H1 (cell line): Measurements from ENCODE around the gene C2orf81. TPM values are rescaled to one million over a fixed set of nuclear protein-coding genes. Genes with fewer than 3 reads are reported as not detected.
"Not testable (repeated sequence)": the region's sequence is repeated elsewhere in the genome, so short reads cannot be mapped to it uniquely, and the experiment has no call there.

Experiments used
- CTCF ChIA-PET: fragments of 300-600 bp; sonication (Branson Sonifier 250); formaldehyde crosslinking; loops from one replicate; lab custom pipeline; 2021; ENCODE audit not compliant: partially characterized antibody; lab: Charles Lee
- POLR2A ChIA-PET: fragments of 300-600 bp; sonication (Branson Sonifier 250); formaldehyde crosslinking; loops from one replicate; lab custom pipeline; 2021; ENCODE audit warnings: inconsistent platforms; ENCODE audit not compliant: partially characterized antibody; lab: Charles Lee
- DNase-seq, 2 experiments: peaks; one replicate each; pipeline versions ENCODE4 v3.0.0 to v3.0.0-alpha.2; 2010 to 2022; ENCODE audit warnings: low spot score in 2 of 2, low read depth in 1 of 2, mixed read lengths in 1 of 2
- FAIRE-seq: peaks from 2 replicates; lab custom pipeline; 2011; peaks lifted over from hg19 to GRCh38; lab: Jason Lieb, UNC
- H2AFZ ChIP-seq: 2 replicates; pipeline ENCODE4 v1.8.1; 2012; ENCODE audit warnings: low read length, inconsistent platforms
- H2AK5ac ChIP-seq: 2 replicates; pipeline ENCODE4 v1.6.1; 2013; ENCODE audit warnings: low read depth, low read length
- H2BK120ac ChIP-seq: replicated peaks from 2 replicates; pipeline ENCODE3; 2013; ENCODE audit warnings: low read depth, low read length, inconsistent platforms
- H2BK12ac ChIP-seq: 2 replicates; pipeline ENCODE4 v1.6.1; 2013; ENCODE audit warnings: low read depth, low read length
- H2BK15ac ChIP-seq: 2 replicates; pipeline ENCODE4 v1.6.1; 2013; ENCODE audit warnings: low read length
- H2BK20ac ChIP-seq: 2 replicates; pipeline ENCODE4 v1.6.1; 2013; ENCODE audit warnings: low read length
- H2BK5ac ChIP-seq: 2 replicates; pipeline ENCODE4 v1.6.1; 2013; ENCODE audit warnings: low read depth, low read length
- H3K14ac ChIP-seq: 2 replicates; pipeline ENCODE4 v1.6.1; 2013; ENCODE audit warnings: inconsistent platforms; ENCODE audit not compliant: insufficient read length
- H3K18ac ChIP-seq: 2 replicates; pipeline ENCODE4 v1.6.1; 2013; ENCODE audit warnings: low read length; ENCODE audit errors: extremely low read depth
- H3K23ac ChIP-seq: 2 replicates; pipeline ENCODE4 v1.6.1; 2013; ENCODE audit warnings: inconsistent platforms; ENCODE audit not compliant: insufficient read length
- H3K23me2 ChIP-seq: 2 replicates; pipeline ENCODE4 v1.6.1; 2013; ENCODE audit warnings: low read depth, low read length
- H3K27ac ChIP-seq: 2 replicates; pipeline ENCODE4 v1.6.1; 2011; ENCODE audit warnings: low read depth, low read length, inconsistent platforms
- H3K27me3 ChIP-seq, 4 experiments: replicated peaks in 1 of 4; 1 replicate in 1 of 4; 2 replicates in 3 of 4; pipeline versions ENCODE4 v1.6.1 to v1.8.1; 2011 to 2013; ENCODE audit warnings: low read length in 3 of 4, mild to moderate bottlenecking in 3 of 4, inconsistent platforms in 2 of 4, mixed read lengths in 2 of 4, moderate library complexity in 1 of 4; ENCODE audit not compliant: control insufficient read depth in 3 of 4, insufficient read depth in 3 of 4; ENCODE audit errors: extremely low read depth in 1 of 4
- H3K36me3 ChIP-seq, 4 experiments: 2 replicates each; pipeline versions ENCODE4 v1.6.1 to v1.8.1; 2011 to 2013; ENCODE audit warnings: mild to moderate bottlenecking in 4 of 4, low read length in 3 of 4, moderate library complexity in 2 of 4, control low read depth in 1 of 4, inconsistent platforms in 1 of 4; ENCODE audit not compliant: insufficient read depth in 4 of 4, control insufficient read depth in 2 of 4
- H3K4ac ChIP-seq: replicated peaks from 2 replicates; pipeline ENCODE3; 2013; ENCODE audit warnings: low read length, low read depth, mixed read lengths, inconsistent platforms; ENCODE audit not compliant: insufficient read length
- H3K4me1 ChIP-seq, 4 experiments: replicated peaks in 1 of 4; 1 replicate in 1 of 4; 2 replicates in 3 of 4; pipeline versions ENCODE4 v1.6.1 to v1.8.1; 2011 to 2013; ENCODE audit warnings: low read length in 3 of 4, inconsistent platforms in 2 of 4, mixed read lengths in 1 of 4; ENCODE audit not compliant: insufficient read depth in 4 of 4, control insufficient read depth in 3 of 4
- H3K4me2 ChIP-seq, 2 experiments: 2 replicates each; pipeline versions ENCODE4 v1.6.1 to v1.8.1; 2011 to 2013; ENCODE audit warnings: low read depth in 2 of 2, low read length in 2 of 2, control low read depth in 1 of 2, inconsistent platforms in 1 of 2, mild to moderate bottlenecking in 1 of 2; ENCODE audit not compliant: insufficient read depth in 1 of 2
- H3K4me3 ChIP-seq, 4 experiments: fragments of 200-600, 300-600 bp in 1 of 4; sonication (generic), shearing (Covaris generic), sonication (Bioruptor Twin) in 1 of 4; 2 replicates each; pipeline versions ENCODE4 v1.5.1 to v1.8.1; 2011 to 2016; ENCODE audit warnings: low read length in 4 of 4, low read depth in 3 of 4, control low read depth in 2 of 4, inconsistent platforms in 2 of 4, mild to moderate bottlenecking in 2 of 4, mixed read lengths in 1 of 4, moderate library complexity in 1 of 4; ENCODE audit not compliant: insufficient read depth in 2 of 4; ENCODE audit errors: extremely low read depth in 1 of 4
- H3K56ac ChIP-seq: replicated peaks from 2 replicates; pipeline ENCODE3; 2013; ENCODE audit warnings: low read depth, mild to moderate bottlenecking, mixed read lengths, low read length, inconsistent platforms; ENCODE audit not compliant: insufficient read length
- H3K79me1 ChIP-seq: 2 replicates; pipeline ENCODE4 v1.6.1; 2013; ENCODE audit warnings: low read depth, low read length, control low read depth
- H3K79me2 ChIP-seq, 2 experiments: 2 replicates each; pipeline versions ENCODE4 v1.6.1 to v1.8.1; 2012 to 2013; ENCODE audit warnings: low read length in 2 of 2, mild to moderate bottlenecking in 2 of 2, inconsistent platforms in 1 of 2; ENCODE audit not compliant: insufficient read depth in 2 of 2, control insufficient read depth in 1 of 2
- H3K9ac ChIP-seq, 4 experiments: replicated peaks in 1 of 4; 1 replicate in 1 of 4; 2 replicates in 3 of 4; pipeline versions ENCODE4 v1.6.1 to v1.8.1; 2011 to 2013; ENCODE audit warnings: low read depth in 3 of 4, low read length in 3 of 4, control low read depth in 2 of 4, mild to moderate bottlenecking in 2 of 4, moderate library complexity in 2 of 4, inconsistent platforms in 1 of 4; ENCODE audit errors: extremely low read depth in 1 of 4
- H3K9me3 ChIP-seq, 2 experiments: 2 replicates each; pipeline versions ENCODE4 v1.6.1 to v1.8.1; 2012 to 2013; ENCODE audit warnings: mild to moderate bottlenecking in 2 of 2, moderate library complexity in 2 of 2, control low read depth in 1 of 2, inconsistent platforms in 1 of 2, low read depth in 1 of 2, low read length in 1 of 2, mixed read lengths in 1 of 2; ENCODE audit not compliant: insufficient read depth in 2 of 2
- H4K20me1 ChIP-seq, 2 experiments: replicated peaks in 1 of 2; 2 replicates each; pipeline versions ENCODE3 to v1.8.1; 2011 to 2013; ENCODE audit warnings: inconsistent platforms in 2 of 2, low read length in 2 of 2, mild to moderate bottlenecking in 1 of 2; ENCODE audit not compliant: insufficient read depth in 2 of 2, control insufficient read depth in 1 of 2
- H4K5ac ChIP-seq: 2 replicates; pipeline ENCODE4 v1.6.1; 2013; ENCODE audit warnings: low read length, low read depth, mixed read lengths, inconsistent platforms; ENCODE audit not compliant: insufficient read length
- H4K8ac ChIP-seq: 2 replicates; pipeline ENCODE4 v1.8.0; 2013; ENCODE audit warnings: mild to moderate bottlenecking, moderate library complexity, low read length, inconsistent platforms; ENCODE audit not compliant: insufficient read depth; ENCODE audit errors: extremely low read depth
- H4K91ac ChIP-seq: replicated peaks from 2 replicates; pipeline ENCODE3; 2013; ENCODE audit warnings: low read length, mixed read lengths, inconsistent platforms; ENCODE audit not compliant: insufficient read length
- ATF2 ChIP-seq: IDR thresholded peaks from 2 replicates; pipeline ENCODE4 v1.6.1; 2012; ENCODE audit warnings: low read length, inconsistent platforms
- CHD1 ChIP-seq: IDR thresholded peaks from 2 replicates; pipeline ENCODE4 v1.6.1; 2012; ENCODE audit warnings: low read depth, low read length, improper control_type of control experiment
- SP2 ChIP-seq: IDR thresholded peaks from 2 replicates; pipeline ENCODE4 v1.6.1; 2012; ENCODE audit warnings: mild to moderate bottlenecking, low read length, inconsistent platforms
- WGBS, 2 experiments: shearing (Covaris generic) in 1 of 2; methylation state at CpG; one replicate each; pipeline versions ENCODE4 v1.1.6 to v1.1.7; 2013 to 2015; ENCODE audit warnings: low lambda C conversion rate in 2 of 2, mixed read lengths in 2 of 2, inconsistent platforms in 1 of 2, low coverage in 1 of 2, missing lambda C conversion rate in 1 of 2; ENCODE audit not compliant: insufficient replicate concordance in 2 of 2, insufficient coverage in 1 of 2, insufficient read length in 1 of 2; ENCODE audit errors: extremely low coverage in 1 of 2, missing lambda C conversion rate in 1 of 2; 5-methylcytosine and 5-hydroxymethylcytosine counted together
- polyA plus RNA-seq, 7 experiments: library from polyadenylated mRNA; depleted of rRNA in 3 of 7; stranded (reverse) in 5 of 7; unstranded in 2 of 7; fragments of >200 nt in 5 of 7; fragments of 200-250 nt in 2 of 7; gene quantifications; 1 replicate in 5 of 7; 2 replicates in 1 of 7; 4 replicates in 1 of 7; pipeline versions ENCODE4 v1.2.1 to v1.2.3, GENCODE V29; 2011 to 2013; ENCODE audit warnings: missing spikeins in 2 of 7, mixed read lengths in 2 of 7
- total RNA-seq: library from RNA; stranded (reverse); fragmentation: NEBNext Ultra II Directional; extraction: Animal tissue kit (Norgen Biotek cat#: 25700); gene quantifications from 2 replicates; pipeline ENCODE4 v1.2.1, GENCODE V29; 2021

Gene C2orf81
- total and polyA plus RNA-seq, 2 of the 8 experiments (the other 6 are each of a cell fraction or from before 2014, with no cell fraction given) = 1.6 to 3.3 TPM

GRCh38 chr2:74421221-74421870, at the start of gene C2orf81, which contains the start of gene WDR54 (continued):
- TF ChIP-seq ATF2 (peak; percentile 47; the same call in 1 of the 2 replicates), CHD1 (no peak), SP2 (no peak)

- H4K8ac ChIP-seq, H4K5ac ChIP-seq, H3K36me3 ChIP-seq, H3K4me1 ChIP-seq, H2AK5ac ChIP-seq, H3K18ac ChIP-seq, H2AFZ ChIP-seq, H3K56ac ChIP-seq, H2BK15ac ChIP-seq, H4K91ac ChIP-seq, H3K79me1 ChIP-seq, H3K23ac ChIP-seq, H3K9ac ChIP-seq, H3K14ac ChIP-seq, H3K4me3 ChIP-seq, H3K9me3 ChIP-seq, DNase-seq, H3K27ac ChIP-seq, FAIRE-seq, H3K27me3 ChIP-seq, H3K4me2 ChIP-seq, H3K79me2 ChIP-seq, H2BK120ac ChIP-seq, H2BK5ac ChIP-seq, H2BK12ac ChIP-seq, H4K20me1 ChIP-seq, H2BK20ac ChIP-seq, H3K4ac ChIP-seq: not testable (repeated sequence)
- WGBS, 2 experiments = 92% methylated on average over 12 of the region's 12 CpGs; no CpG with 5 or more reads in 1 of the 2 experiments
- H3K23me2 ChIP-seq = peaks cover 13% of the 10 kb centered on the region
- ChIA-PET POLR2A (interaction anchor here (1.0 to 5.2 kb wide), 3 partner anchors 11 to 83 kb away, joined by 3 to 89 read pairs (median 43); partner anchors contain the start of genes CCDC142, INO80B, LOXL3 and TTC31), CTCF (interaction anchor here (4.7 kb wide), 1 partner anchor 12 kb away, joined by 35 read pairs; the partner anchor contains the start of genes CCDC142 and TTC31)
Observed at GRCh38 chr2:74470742-74471141, 49.3 kb upstream of the C2orf81 start.
